SJSA1 (cell line): ENCODE data around the gene COX6B1. TPM values are rescaled to one million over a fixed set of nuclear protein-coding genes. Genes with fewer than 3 reads are reported as not detected.
"Not testable (repeated sequence)": the region's sequence is repeated elsewhere in the genome, so short reads cannot be mapped to it uniquely, and the experiment has no call there.

Source experiments
- DNase-seq, 2 experiments: peaks; one replicate each; pipeline ENCODE4 v3.0.0-alpha.2; 2015 to 2020; ENCODE audit warnings: low spot score in 2 of 2, low read depth in 1 of 2
- H3K27ac ChIP-seq: fragments of 250-450 bp; sonication (Bioruptor Pico); 2 replicates; pipeline ENCODE4 v1.5.1; 2020; ENCODE audit warnings: mild to moderate bottlenecking, moderate library complexity
- H3K27me3 ChIP-seq: fragments of 250-450 bp; sonication (Bioruptor Pico); replicated peaks from 2 replicates; pipeline ENCODE4 v1.5.1; 2020; ENCODE audit warnings: mild to moderate bottlenecking, moderate library complexity
- H3K36me3 ChIP-seq: fragments of 250-450 bp; sonication (Bioruptor Pico); 2 replicates; pipeline ENCODE4 v1.5.1; 2020; ENCODE audit warnings: mild to moderate bottlenecking
- H3K4me1 ChIP-seq: fragments of 250-450 bp; sonication (Bioruptor Pico); replicated peaks from 2 replicates; pipeline ENCODE4 v1.6.1; 2021; ENCODE audit warnings: mild to moderate bottlenecking
- H3K4me3 ChIP-seq: fragments of 250-450 bp; sonication (Bioruptor Pico); 2 replicates; pipeline ENCODE4 v1.5.1; 2020; ENCODE audit warnings: mild to moderate bottlenecking
- H3K9me3 ChIP-seq: fragments of 250-450 bp; sonication (Bioruptor Pico); replicated peaks from 2 replicates; pipeline ENCODE4 v1.5.1; 2020; ENCODE audit warnings: mild to moderate bottlenecking
- total RNA-seq: library from RNA; depleted of rRNA; stranded (reverse); fragments of >200 nt; shearing (Covaris generic); gene quantifications from 2 replicates; pipeline ENCODE4 v1.2.3, GENCODE V29; 2014

COX6B1 gene
- total RNA-seq, 1 experiment from 2014 or later = 463 TPM

DNA sequence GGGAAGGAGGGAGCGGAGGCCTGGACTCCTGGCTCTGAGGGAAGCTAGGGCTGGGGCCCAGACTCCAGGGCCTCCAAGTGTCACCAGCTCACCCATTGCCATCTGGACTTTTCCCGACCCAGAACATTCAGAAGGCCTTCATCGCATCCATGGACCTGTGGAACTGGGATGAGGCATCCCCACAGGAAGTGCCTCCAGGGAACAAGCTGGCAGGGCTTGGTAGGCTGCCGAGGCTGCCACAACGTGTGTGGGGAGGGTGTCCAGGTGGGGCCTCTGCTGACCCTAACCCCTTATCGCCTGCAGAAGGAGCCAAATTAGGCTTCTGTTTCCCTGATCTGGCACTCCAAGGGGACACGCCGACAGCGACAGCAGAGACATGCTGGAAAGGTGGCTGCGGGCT lies 5.8 kb upstream of the COX6B1 start:
- Histone ChIP-seq H3K9me3 (no peaks in the 10 kb centered on the region), H3K4me3 (no peak overlapping the region), H3K4me1 (peaks cover 41% of the 10 kb centered on the region), H3K27ac (no peak overlapping the region), H3K36me3 (peaks cover 12% of the 10 kb centered on the region), H3K27me3 (no peaks in the 10 kb centered on the region)
- no peak for DNase-seq

DNA sequence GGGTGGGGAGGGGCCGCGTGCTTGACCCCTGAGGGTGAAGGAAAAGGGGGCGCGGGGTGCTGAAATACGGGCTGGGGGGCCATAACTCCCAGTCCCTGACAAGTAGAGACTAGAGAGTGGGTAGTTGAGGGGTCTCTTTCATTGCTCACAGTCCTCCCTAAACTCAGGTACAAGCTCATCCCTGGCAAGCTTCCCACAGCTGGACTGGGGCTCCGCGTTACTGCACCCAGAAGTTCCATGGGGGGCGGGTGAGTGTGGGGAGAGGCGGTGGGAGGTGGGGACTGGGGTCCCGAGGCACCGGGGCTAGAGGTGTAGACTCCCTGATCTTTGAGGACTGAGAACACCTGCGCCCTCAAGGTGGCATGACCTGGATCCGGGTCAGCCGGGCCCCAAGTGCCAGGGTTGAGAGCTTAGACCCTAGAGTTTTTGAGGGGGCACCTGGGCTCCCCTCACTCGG lies 5.3 kb upstream of the COX6B1 start:
- H3K4me3 ChIP-seq = peak overlapping the region; percentile 43
- H3K27ac ChIP-seq = no peak overlapping the region
- no peak for DNase-seq
- peaks cover 46% of the 10 kb centered on the region for H3K4me1 ChIP-seq
- no peaks in the 10 kb centered on the region for H3K27me3 ChIP-seq
- H3K36me3 ChIP-seq = peaks cover 7% of the 10 kb centered on the region
- no peaks in the 10 kb centered on the region for H3K9me3 ChIP-seq

- H3K36me3 ChIP-seq = peaks cover 4% of the 10 kb centered on the region
- H3K4me1 ChIP-seq = peaks cover 46% of the 10 kb centered on the region
- H3K27ac ChIP-seq = peak overlapping the region; percentile 7; the same call in 1 of the 2 replicates
- peak overlapping the region; percentile 43 for H3K4me3 ChIP-seq
- H3K9me3 ChIP-seq = no peaks in the 10 kb centered on the region
- no peaks in the 10 kb centered on the region for H3K27me3 ChIP-seq
- DNase-seq = peak; percentile 84 to 93
These were observed 4.6 kb upstream of the COX6B1 start for GRCh38 chr19:35643255-35644205.

GRCh38 chr19:35644206-35644986 lies 3.7 kb upstream of the COX6B1 start:
- H3K9me3 ChIP-seq = no peaks in the 10 kb centered on the region
- DNase-seq = peak; percentile 82 to 97
- peak overlapping the region; percentile 7; the same call in 1 of the 2 replicates for H3K27ac ChIP-seq
- H3K4me1 ChIP-seq = peaks cover 46% of the 10 kb centered on the region
- H3K36me3 ChIP-seq = peaks cover 4% of the 10 kb centered on the region; the same call in 1 of the 2 replicates
- H3K27me3 ChIP-seq = no peaks in the 10 kb centered on the region
- H3K4me3 ChIP-seq = peak overlapping the region; percentile 43

DNA sequence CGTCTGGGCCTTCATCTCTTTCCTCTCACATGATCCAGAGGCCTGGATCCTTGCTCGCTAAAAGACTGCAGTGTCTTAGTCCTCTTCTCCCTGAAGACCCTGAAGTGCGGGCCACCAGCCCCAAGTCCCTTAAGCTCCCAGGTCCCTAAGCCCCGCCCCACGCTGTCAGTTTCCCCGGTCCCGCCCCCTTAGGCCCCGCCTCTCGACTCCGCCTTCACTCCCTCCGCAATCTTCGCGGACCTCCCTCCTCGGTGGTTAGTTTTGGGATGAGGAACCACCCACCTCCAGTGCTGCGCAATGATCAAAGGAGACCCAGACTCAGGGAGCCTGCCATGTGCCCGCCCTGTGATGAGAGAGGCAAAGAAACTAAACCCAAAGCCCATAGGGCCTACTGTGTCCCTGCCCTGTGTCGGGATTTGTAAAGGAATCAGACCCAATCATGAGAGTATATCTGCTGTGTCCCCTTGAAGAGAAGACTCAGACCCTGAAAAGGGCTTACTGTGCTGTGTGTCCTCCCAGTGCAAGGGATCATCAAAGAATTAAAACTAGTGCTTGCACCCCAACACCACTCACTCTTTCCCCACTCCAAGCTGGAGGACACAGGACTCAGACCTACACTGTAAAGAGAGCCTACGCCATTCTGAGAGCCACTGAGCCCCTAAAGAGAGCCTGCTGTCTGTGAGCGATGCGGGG lies 3.0 kb upstream of the COX6B1 start:
- peaks cover 10% of the 10 kb centered on the region for H3K36me3 ChIP-seq
- H3K27me3 ChIP-seq = no peaks in the 10 kb centered on the region
- peak in 1 of 2 experiments; percentile 81 for DNase-seq
- peak overlapping the region; percentile 43 for H3K4me3 ChIP-seq
- H3K4me1 ChIP-seq = peaks cover 46% of the 10 kb centered on the region
- no peaks in the 10 kb centered on the region for H3K9me3 ChIP-seq
- no peak overlapping the region for H3K27ac ChIP-seq

GRCh38 chr19:35645680-35646511 lies 2.2 kb upstream of the COX6B1 start:
- Histone ChIP-seq H3K9me3 (no peaks in the 10 kb centered on the region), H3K36me3 (peaks cover 16% of the 10 kb centered on the region), H3K27me3 (no peaks in the 10 kb centered on the region), H3K27ac (peak overlapping the region; percentile 52), H3K4me3 (no peak overlapping the region), H3K4me1 (peaks cover 46% of the 10 kb centered on the region)
- DNase-seq = no peak

DNA sequence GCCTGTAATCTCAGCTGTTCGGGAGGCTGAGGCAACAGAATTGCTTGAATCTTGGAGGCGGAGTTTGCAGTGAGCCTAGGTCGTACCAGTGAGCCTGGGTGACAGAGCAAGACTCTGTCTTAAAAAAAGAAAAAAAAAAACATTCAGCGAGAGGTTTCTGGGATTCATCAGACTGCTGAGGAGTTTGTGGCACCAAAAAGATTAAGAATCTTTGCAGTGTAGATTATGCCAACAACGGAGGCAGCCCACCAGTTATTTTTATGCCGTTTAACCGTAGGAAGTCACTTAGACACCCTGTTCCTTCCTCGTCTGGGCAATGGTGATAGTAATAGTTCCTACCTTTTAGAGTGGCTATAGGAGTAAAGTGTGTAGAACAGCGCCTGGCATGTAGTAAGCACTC lies 2.5 kb downstream of the COX6B1 start:
- H3K27ac ChIP-seq = no peak overlapping the region
- peaks cover 19% of the 10 kb centered on the region for H3K4me1 ChIP-seq
- no peak for DNase-seq
- H3K9me3 ChIP-seq = no peaks in the 10 kb centered on the region
- peaks cover 51% of the 10 kb centered on the region for H3K36me3 ChIP-seq
- no peak overlapping the region for H3K4me3 ChIP-seq
- H3K27me3 ChIP-seq = no peaks in the 10 kb centered on the region

DNA sequence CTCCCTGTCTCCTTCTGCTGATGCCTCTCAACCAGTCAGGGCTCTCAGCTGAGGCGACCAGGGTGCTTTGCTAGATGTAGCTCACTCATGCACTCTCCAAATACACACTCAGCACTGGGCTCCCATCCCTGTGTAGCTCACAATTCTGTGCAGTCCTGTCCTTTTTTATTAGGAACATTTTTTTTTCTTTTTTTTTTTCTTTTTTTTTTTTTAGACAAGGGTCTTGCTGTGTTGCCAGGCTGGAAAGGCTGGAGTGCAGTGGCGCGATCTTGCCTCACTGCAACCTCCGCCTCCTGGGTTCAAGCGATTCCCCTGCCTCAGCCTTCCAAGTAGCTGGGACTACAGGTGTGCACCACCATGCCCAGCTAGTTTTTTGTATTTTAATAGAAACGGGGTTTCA lies 6.7 kb downstream of the COX6B1 start:
- not testable (repeated sequence) for H3K4me1 ChIP-seq, DNase-seq
- peaks cover 74% of the 10 kb centered on the region for H3K36me3 ChIP-seq

DNA sequence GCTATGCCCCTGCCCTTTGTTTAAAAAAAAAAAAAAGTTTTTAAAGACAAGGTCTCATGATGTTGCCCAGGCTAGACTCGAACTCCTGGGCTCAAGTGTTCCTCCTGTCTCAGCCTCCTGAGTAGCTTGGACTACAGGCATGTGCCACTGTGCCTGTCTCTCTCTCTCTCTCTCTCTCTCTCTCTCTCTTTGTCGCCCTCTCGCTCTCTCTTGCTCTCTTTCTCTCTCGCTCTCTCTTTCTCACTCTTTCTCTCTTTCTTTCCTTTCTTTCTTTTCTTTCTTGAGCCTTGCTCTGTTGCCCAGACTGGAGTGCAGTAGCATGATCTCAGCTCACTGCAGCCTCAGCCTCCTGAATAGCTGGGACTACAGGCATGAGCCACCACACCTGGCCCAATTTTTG lies 7.5 kb downstream of the COX6B1 start:
- DNase-seq = no peak
- Histone ChIP-seq H3K27me3 (no peaks in the 10 kb centered on the region), H3K4me1 (no peaks in the 10 kb centered on the region), H3K36me3 (peaks cover 76% of the 10 kb centered on the region), H3K4me3 (no peak overlapping the region), H3K9me3 (no peaks in the 10 kb centered on the region), H3K27ac (no peak overlapping the region)

More for the DNA sequence above, 6.7 kb downstream of the COX6B1 start:
- not testable (repeated sequence) for H3K9me3 ChIP-seq, H3K27me3 ChIP-seq, H3K4me3 ChIP-seq, H3K27ac ChIP-seq

DNA sequence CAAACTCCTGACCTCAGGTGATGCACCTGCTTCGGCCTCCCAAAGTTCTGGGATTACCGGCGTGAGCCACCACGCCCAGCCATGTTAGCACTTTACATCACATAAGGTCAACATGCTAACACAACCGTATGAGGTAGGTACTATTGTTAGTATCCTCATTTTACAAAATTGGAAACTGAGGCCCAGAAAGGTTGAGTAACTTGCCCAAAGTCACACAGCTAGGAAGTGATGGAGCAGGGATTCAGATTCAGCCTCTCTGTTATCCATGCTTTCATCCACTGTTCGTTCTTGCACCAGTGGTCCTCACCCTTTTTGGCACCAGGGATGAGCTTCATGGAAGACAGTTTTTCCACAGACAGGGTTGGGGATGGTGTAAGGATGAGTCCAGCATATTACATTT lies 8.6 kb downstream of the COX6B1 start:
- no peak overlapping the region for H3K27ac ChIP-seq
- peaks cover 68% of the 10 kb centered on the region for H3K36me3 ChIP-seq
- DNase-seq = no peak
- H3K9me3 ChIP-seq = no peaks in the 10 kb centered on the region
- no peaks in the 10 kb centered on the region for H3K4me1 ChIP-seq
- no peak overlapping the region for H3K4me3 ChIP-seq
- no peaks in the 10 kb centered on the region for H3K27me3 ChIP-seq

GRCh38 chr19:35657904-35658700 lies 10.0 kb downstream of the COX6B1 start:
- H3K9me3 ChIP-seq = no peaks in the 10 kb centered on the region
- no peaks in the 10 kb centered on the region for H3K27me3 ChIP-seq
- no peak overlapping the region for H3K27ac ChIP-seq
- H3K36me3 ChIP-seq = peaks cover 67% of the 10 kb centered on the region
- DNase-seq = no peak
- no peak overlapping the region for H3K4me3 ChIP-seq
- no peaks in the 10 kb centered on the region for H3K4me1 ChIP-seq

GRCh38 chr19:35661995-35662340 lies 13.8 kb downstream of the COX6B1 start:
- DNase-seq = no peak
- Histone ChIP-seq H3K27me3 (no peaks in the 10 kb centered on the region), H3K9me3 (no peaks in the 10 kb centered on the region), H3K27ac (no peak overlapping the region), H3K4me3 (no peak overlapping the region), H3K4me1 (no peaks in the 10 kb centered on the region), H3K36me3 (peaks cover 55% of the 10 kb centered on the region)
